ENCODE results near the gene COPZ1.
A peak's percentile ranks its signal among the peaks of the same experiment; 100 is the strongest.

COPZ1 gene

GRCh38 chr12:54383041-54383609, 58.2 kb downstream of the COPZ1 start:
- DNase-seq (ENCODE audit: low read depth in 1 of 2, low spot score in 1 of 2) = peak in 1 of 2 experiments; percentile 87
- in situ Hi-C loops (cut with HindIII; ENCODE audit: low pct_unique_long_range_greater_than_20kb, low sequenced_read_pairs) = no loop called here
- no peak for TF ChIP-seq JUND (IDR thresholded peaks at IDR 0.05; ENCODE audit: low read depth)

- in situ Hi-C loops (cut with HindIII; ENCODE audit: low pct_unique_long_range_greater_than_20kb, low sequenced_read_pairs) = no loop called here
- no peak for TF ChIP-seq JUND (IDR thresholded peaks at IDR 0.05; ENCODE audit: low read depth)
- DNase-seq (ENCODE audit: low read depth in 1 of 2, low spot score in 1 of 2) = no peak
Observed at GRCh38 chr12:54384591-54385041, 59.7 kb downstream of the COPZ1 start, which contains the start of gene ZNF385A. Gene ZNF385A (minus strand): TSS chr12:54384733. CDS start chr12:54384514, 219 bp downstream.

GRCh38 chr12:54385251-54385914, 60.5 kb downstream of the COPZ1 start:
- DNase-seq (ENCODE audit: low read depth in 1 of 2, low spot score in 1 of 2) = no peak
- no peak for TF ChIP-seq JUND (IDR thresholded peaks at IDR 0.05; ENCODE audit: low read depth)
- in situ Hi-C loops (cut with HindIII; ENCODE audit: low pct_unique_long_range_greater_than_20kb, low sequenced_read_pairs) = no loop called here

GRCh38 chr12:54386403-54387113, 61.6 kb downstream of the COPZ1 start:
- DNase-seq (ENCODE audit: low read depth in 1 of 2, low spot score in 1 of 2) = no peak
- in situ Hi-C loops (cut with HindIII; ENCODE audit: low pct_unique_long_range_greater_than_20kb, low sequenced_read_pairs) = no loop called here
- TF ChIP-seq JUND (IDR thresholded peaks at IDR 0.05; ENCODE audit: low read depth) = no peak

- no peak for TF ChIP-seq JUND (IDR thresholded peaks at IDR 0.05; ENCODE audit: low read depth)
- no peak for DNase-seq (ENCODE audit: low read depth in 1 of 2, low spot score in 1 of 2)
- in situ Hi-C loops (cut with HindIII; ENCODE audit: low pct_unique_long_range_greater_than_20kb, low sequenced_read_pairs) = no loop called here
Observed at GRCh38 chr12:54387114-54387467, 62.2 kb downstream of the COPZ1 start.

GRCh38 chr12:54388237-54389133, 63.6 kb downstream of the COPZ1 start:
- no peak for TF ChIP-seq JUND (IDR thresholded peaks at IDR 0.05; ENCODE audit: low read depth)
- in situ Hi-C loops (cut with HindIII; ENCODE audit: low pct_unique_long_range_greater_than_20kb, low sequenced_read_pairs) = no loop called here
- DNase-seq (ENCODE audit: low read depth in 1 of 2, low spot score in 1 of 2) = peak in 1 of 2 experiments; percentile 56

GRCh38 chr12:54389134-54389508, 64.2 kb downstream of the COPZ1 start:
- no peak for TF ChIP-seq JUND (IDR thresholded peaks at IDR 0.05; ENCODE audit: low read depth)
- DNase-seq (ENCODE audit: low read depth in 1 of 2, low spot score in 1 of 2) = no peak
- in situ Hi-C loops (cut with HindIII; ENCODE audit: low pct_unique_long_range_greater_than_20kb, low sequenced_read_pairs) = no loop called here

GRCh38 chr12:54389607-54390175, 64.8 kb downstream of the COPZ1 start:
- no peak for TF ChIP-seq JUND (IDR thresholded peaks at IDR 0.05; ENCODE audit: low read depth)
- in situ Hi-C loops (cut with HindIII; ENCODE audit: low pct_unique_long_range_greater_than_20kb, low sequenced_read_pairs) = no loop called here
- no peak for DNase-seq (ENCODE audit: low read depth in 1 of 2, low spot score in 1 of 2)

- no peak for TF ChIP-seq JUND (IDR thresholded peaks at IDR 0.05; ENCODE audit: low read depth)
- in situ Hi-C loops (cut with HindIII; ENCODE audit: low pct_unique_long_range_greater_than_20kb, low sequenced_read_pairs) = no loop called here
- no peak for DNase-seq (ENCODE audit: low read depth in 1 of 2, low spot score in 1 of 2)
Observed at GRCh38 chr12:54390176-54390667, 65.3 kb downstream of the COPZ1 start.

GRCh38 chr12:54390668-54391551, 66.0 kb downstream of the COPZ1 start:
- DNase-seq (ENCODE audit: low read depth in 1 of 2, low spot score in 1 of 2) = peak; percentile 81 to 82
- TF ChIP-seq JUND (IDR thresholded peaks at IDR 0.05; ENCODE audit: low read depth) = no peak
- in situ Hi-C loops (cut with HindIII; ENCODE audit: low pct_unique_long_range_greater_than_20kb, low sequenced_read_pairs) = no loop called here
